Parathyroid adenoma (tissue), 2 donors: Measurements from ENCODE around the gene TAL1.

Experiments used
- H2AFZ ChIP-seq: fragments of 300-600 bp; sonication (generic); one replicate; pipeline ENCODE4 v1.7.0; 2017; ENCODE audit warnings: antibody characterized with exemption, mild to moderate bottlenecking
- H3K27ac ChIP-seq: fragments of 300-600 bp; sonication (generic); one replicate; pipeline ENCODE4 v1.7.0; 2017
- H3K27me3 ChIP-seq: fragments of 300-600 bp; sonication (generic); one replicate; pipeline ENCODE4 v1.7.0; 2017; ENCODE audit warnings: low read length; ENCODE audit not compliant: control insufficient read depth, insufficient read depth
- H3K36me3 ChIP-seq: fragments of 300-600 bp; sonication (generic); one replicate; pipeline ENCODE4 v1.7.0; 2017; ENCODE audit warnings: low read length; ENCODE audit not compliant: control insufficient read depth, insufficient read depth
- H3K4me1 ChIP-seq: fragments of 300-600 bp; sonication (generic); one replicate; pipeline ENCODE4 v1.7.0; 2017; ENCODE audit warnings: control low read depth
- H3K4me2 ChIP-seq: fragments of 300-600 bp; sonication (generic); one replicate; pipeline ENCODE4 v1.7.0; 2017; ENCODE audit warnings: low read length
- H3K4me3 ChIP-seq: fragments of 300-600 bp; sonication (generic); one replicate; pipeline ENCODE4 v1.7.0; 2017; ENCODE audit warnings: low read depth, low read length
- H3K79me2 ChIP-seq: fragments of 300-600 bp; sonication (generic); one replicate; pipeline ENCODE4 v1.7.0; 2017; ENCODE audit warnings: control low read depth
- H3K9ac ChIP-seq: fragments of 300-600 bp; sonication (generic); one replicate; pipeline ENCODE4 v1.7.0; 2017; ENCODE audit warnings: mild to moderate bottlenecking
- H3K9me3 ChIP-seq: fragments of 300-600 bp; sonication (generic); one replicate; pipeline ENCODE4 v1.7.0; 2017; ENCODE audit warnings: low read length; ENCODE audit not compliant: control insufficient read depth
- CTCF ChIP-seq: fragments of 300-600 bp; sonication (generic); IDR thresholded peaks from one replicate; pipeline ENCODE4 v1.7.0; 2017; ENCODE audit warnings: antibody characterized with exemption, mild to moderate bottlenecking
- donor health status: primary hyperparathyroidism.

The TAL1 gene

GRCh38 chr1:47230692-47231300 is 1.2 kb downstream of the TAL1 start:
- Histone ChIP-seq H3K27me3 (peaks cover 20% of the 10 kb centered on the region), H3K4me1 (no peaks in the 10 kb centered on the region), H3K9me3 (no peaks in the 10 kb centered on the region), H3K4me3 (peak overlapping the region; percentile 24), H2AFZ (no peak overlapping the region), H3K27ac (peak overlapping the region; percentile 61), H3K79me2 (no peaks in the 10 kb centered on the region), H3K9ac (no peak overlapping the region), H3K4me2 (peak overlapping the region; percentile 16), H3K36me3 (no peaks in the 10 kb centered on the region)
- TF ChIP-seq CTCF, result no peak

DNA sequence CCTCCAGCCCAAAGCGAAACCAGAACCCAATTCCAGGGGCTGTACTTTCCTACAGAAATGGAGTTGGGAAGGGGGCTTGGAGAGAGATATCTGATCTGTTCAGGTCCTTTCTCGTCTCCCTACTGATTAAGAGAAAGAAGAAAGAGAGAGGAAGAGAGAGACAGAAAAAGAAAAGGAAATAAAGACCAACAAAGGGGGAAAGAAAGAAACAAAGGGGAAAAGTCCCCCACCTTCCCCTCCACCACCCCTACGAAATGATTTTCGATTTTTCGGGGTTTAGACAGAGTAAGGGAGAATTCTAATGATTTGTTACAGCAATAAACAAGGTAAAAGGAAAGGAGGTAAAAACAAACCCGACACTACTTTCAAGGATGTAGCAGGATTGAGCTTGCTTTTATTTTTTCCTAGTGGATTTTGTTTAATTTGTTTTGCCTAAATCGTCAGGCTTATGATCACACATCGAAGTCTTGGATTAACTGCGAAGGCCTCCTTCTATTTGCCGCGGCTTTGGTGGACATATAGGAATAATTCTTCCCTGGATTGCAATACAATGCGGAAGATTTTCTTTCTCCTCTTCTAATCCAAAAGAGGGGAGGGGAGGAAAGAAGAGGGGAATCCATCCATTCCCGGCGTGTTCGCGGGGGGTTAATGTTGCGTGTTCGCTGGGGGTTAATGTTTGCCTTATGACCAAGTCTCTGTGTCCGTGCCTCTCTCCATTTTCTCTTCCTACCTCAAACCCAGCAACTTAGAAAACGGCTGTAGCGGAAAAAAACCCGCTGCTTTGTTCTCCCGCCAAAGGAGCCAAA is 1.9 kb downstream of the TAL1 start:
- Histone ChIP-seq H3K27ac (peak overlapping the region; percentile 61), H3K9ac (no peak overlapping the region), H3K4me3 (peak overlapping the region; percentile 24), H2AFZ (no peak overlapping the region), H3K79me2 (no peaks in the 10 kb centered on the region), H3K27me3 (peaks cover 20% of the 10 kb centered on the region), H3K4me1 (no peaks in the 10 kb centered on the region), H3K9me3 (no peaks in the 10 kb centered on the region), H3K4me2 (peak overlapping the region; percentile 16), H3K36me3 (no peaks in the 10 kb centered on the region)
- TF ChIP-seq CTCF, result no peak

GRCh38 chr1:47229031-47229885 is 2.8 kb downstream of the TAL1 start:
- H3K9me3 ChIP-seq, result no peaks in the 10 kb centered on the region
- TF ChIP-seq CTCF, result no peak
- no peaks in the 10 kb centered on the region for H3K4me1 ChIP-seq
- no peaks in the 10 kb centered on the region for H3K79me2 ChIP-seq
- peak overlapping the region; percentile 61 for H3K27ac ChIP-seq
- H3K4me2 ChIP-seq, result no peak overlapping the region
- no peak overlapping the region for H3K9ac ChIP-seq
- H2AFZ ChIP-seq, result no peak overlapping the region
- H3K4me3 ChIP-seq, result peak overlapping the region; percentile 24
- H3K36me3 ChIP-seq, result no peaks in the 10 kb centered on the region
- peaks cover 20% of the 10 kb centered on the region for H3K27me3 ChIP-seq

DNA sequence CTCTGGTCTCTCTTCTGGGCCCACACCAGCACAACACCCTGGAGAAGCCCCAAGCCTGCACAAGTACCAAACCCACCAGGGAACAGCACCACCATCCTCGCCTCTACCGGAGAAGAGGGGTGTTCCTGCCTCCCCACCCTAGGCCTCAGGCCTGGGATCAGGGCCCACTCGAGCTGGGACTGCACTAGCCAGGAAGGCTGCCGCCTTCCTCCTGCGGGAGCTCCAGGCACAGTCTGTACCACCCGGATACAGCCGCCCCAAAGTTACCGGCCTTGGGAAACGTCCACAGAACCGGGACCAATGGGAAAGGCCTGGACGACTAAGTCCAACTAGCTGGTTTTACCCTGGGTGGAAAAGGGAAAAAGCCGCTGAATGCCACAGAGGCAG is 3.4 kb downstream of the TAL1 start:
- Histone ChIP-seq H3K9me3 (no peaks in the 10 kb centered on the region), H3K36me3 (no peaks in the 10 kb centered on the region), H3K4me2 (no peak overlapping the region), H3K27ac (peak overlapping the region; percentile 61), H3K79me2 (no peaks in the 10 kb centered on the region), H3K4me1 (no peaks in the 10 kb centered on the region), H3K27me3 (peaks cover 20% of the 10 kb centered on the region), H2AFZ (no peak overlapping the region), H3K9ac (no peak overlapping the region), H3K4me3 (no peak overlapping the region)
- TF ChIP-seq CTCF, result no peak
